Mesenteric fat pad (tissue), 1 donor: ENCODE results near the gene MPP7. TPM values are rescaled to one million over a fixed set of nuclear protein-coding genes. Genes with fewer than 3 reads are reported as not detected.

ENCODE experiments used
- DNase-seq: peaks from one replicate; pipeline ENCODE4 v3.0.0-alpha.2; 2020; ENCODE audit warnings: low spot score
- total RNA-seq: library from RNA; stranded (reverse); fragmentation: NEBNext Ultra II Directional; extraction: Animal tissue kit (Norgen Biotek cat#: 25700); gene quantifications from one replicate; pipeline ENCODE4 v1.2.1, GENCODE V29; 2021
- donor health status: DM: yes; HTN: yes; CAD: no.

MPP7 gene
- total RNA-seq, 1 donor from 2014 or later, result 5.7 TPM

GRCh38 chr10:28307267-28307666, 4.4 kb upstream of the MPP7 start:
- DNase-seq, result no peak

DNA sequence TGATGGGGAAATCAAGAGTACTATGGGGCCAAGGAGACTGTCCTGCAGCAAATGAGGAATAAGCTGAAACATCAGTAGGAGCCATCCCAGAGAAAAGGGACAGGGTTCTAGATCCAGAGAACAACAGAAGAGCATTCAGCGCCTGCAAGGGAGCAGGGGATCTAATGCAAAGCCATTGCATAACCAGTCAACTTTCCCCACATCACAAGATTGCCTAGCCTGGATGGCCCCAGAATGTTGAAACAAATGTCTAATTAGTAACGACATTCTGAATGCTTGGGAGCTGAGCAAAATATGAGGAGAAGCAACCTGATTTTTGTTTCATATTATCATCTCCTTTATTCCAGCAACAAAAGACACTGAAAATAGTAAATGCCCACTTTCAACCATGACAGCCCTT, 2.7 kb upstream of the MPP7 start:
- DNase-seq, result no peak

- DNase-seq, result no peak
These were observed 1.2 kb upstream of the MPP7 start for GRCh38 chr10:28304032-28304571.

DNA sequence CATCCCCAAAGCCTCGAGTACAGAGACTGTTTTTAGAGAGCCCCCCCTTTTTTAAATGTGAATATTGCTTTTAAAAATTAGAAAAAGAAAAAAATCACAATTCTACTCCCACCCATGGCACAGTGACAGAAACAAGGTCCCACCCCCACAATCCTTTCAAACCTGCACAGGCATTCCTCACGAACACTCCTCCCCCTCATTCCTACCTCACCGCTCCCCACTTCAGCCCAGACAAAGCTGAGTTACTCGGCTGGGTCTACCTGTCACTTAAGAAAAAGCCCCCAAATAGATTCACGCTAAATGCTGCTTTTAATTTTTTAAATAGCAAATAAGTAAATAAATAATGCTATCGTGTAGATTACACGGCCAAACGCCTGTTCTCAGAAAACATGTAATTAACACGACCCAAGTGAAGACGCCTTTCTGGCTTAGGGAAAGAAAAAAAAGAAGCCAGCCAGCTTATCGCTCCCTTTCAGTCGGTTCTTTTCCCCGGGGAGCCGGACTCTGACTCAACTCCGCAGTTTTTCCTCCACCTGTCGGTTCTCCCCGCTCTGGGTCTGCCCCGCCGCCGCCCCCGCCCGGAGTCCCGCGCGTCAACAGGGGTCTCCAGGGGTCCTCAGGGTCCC, 739 bp downstream of the MPP7 start:
- no peak for DNase-seq

DNA sequence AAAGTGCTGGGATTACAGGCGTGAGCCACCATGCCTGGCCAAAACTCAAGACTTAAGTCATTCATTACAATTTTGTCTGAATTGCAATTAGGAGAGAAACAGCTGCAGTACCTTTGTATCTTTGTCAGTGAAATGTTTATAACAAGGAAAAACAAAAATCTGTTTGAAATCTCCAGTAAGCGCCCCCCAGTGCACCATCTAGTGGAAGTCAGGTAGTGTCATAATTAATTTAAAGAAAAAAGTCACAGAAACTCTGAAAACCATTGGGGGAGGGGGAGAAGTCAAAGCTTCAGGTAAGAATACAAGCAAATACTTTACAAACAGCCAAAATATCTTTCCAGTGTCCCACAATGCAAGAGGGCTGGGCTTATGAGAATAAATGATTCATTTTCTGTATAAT, 2.8 kb downstream of the MPP7 start:
- no peak for DNase-seq

- DNase-seq, result no peak
These were observed 3.9 kb downstream of the MPP7 start for GRCh38 chr10:28298951-28299350.

GRCh38 chr10:28296023-28296422, 6.8 kb downstream of the MPP7 start:
- no peak for DNase-seq

GRCh38 chr10:28295336-28295735, 7.5 kb downstream of the MPP7 start:
- DNase-seq, result no peak

DNA sequence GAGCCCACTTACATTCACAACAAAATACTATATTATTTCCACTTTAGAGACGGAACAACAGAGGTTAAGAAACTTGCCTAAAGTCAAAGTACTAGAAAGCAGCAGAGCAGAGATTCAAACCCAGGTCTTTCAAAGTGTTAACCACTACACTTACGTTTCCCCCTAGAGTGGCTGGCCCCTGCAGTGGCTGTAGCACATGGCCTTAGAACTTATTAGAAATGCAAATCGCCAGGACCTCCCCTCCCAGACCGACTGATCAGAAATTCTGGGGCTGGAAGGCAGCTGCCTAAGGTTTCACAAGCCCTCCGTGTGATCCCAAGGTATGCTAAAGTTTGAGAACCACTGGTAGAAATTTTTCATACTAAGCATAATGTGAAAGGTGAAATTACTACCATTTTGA, 8.1 kb downstream of the MPP7 start:
- no peak for DNase-seq

GRCh38 chr10:28294169-28294532, 8.7 kb downstream of the MPP7 start:
- DNase-seq, result no peak

GRCh38 chr10:28293236-28294168, 9.4 kb downstream of the MPP7 start:
- DNase-seq, result no peak

DNA sequence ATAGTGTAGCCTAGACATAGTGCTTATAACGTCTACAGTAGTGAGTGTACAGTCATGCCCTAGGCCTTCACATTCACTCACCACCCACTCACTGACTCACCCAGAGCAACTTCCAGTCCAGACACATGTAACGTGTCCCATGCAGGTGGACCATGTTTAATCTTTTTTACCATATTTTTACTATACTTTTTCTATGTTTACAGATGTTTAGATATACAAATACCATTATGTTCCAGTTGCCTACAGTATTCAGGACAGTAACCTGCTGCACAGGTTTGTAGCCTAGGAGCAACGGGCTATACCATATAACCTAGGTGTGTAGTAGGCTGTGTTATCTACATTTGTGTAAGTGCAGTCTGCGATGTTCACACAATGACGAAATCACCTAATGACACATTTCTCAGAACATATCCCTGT, 11.0 kb downstream of the MPP7 start:
- no peak for DNase-seq

- no peak for DNase-seq
These were observed 17.0 kb downstream of the MPP7 start for GRCh38 chr10:28285816-28286215.

GRCh38 chr10:28284126-28284525, 18.7 kb downstream of the MPP7 start:
- DNase-seq, result no peak

DNA sequence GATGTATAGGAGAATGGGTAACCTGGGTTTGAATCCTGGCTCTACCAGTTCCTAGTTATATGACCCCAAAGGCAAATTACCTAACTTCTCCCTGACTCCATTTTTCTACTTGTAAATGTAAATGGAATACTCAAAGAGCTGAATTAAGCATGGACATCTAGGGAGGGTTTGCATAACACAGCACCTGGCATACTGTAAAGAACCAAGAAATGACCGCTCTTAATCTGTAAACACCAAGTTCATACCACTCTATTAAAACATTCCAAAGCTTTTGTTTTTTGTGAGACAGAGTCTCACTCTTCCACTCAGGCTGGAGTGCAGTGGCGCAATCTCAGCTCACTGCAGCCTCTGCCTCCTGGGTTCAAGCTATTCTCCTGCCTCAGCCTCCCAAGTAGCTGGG, 19.6 kb downstream of the MPP7 start:
- DNase-seq, result no peak

DNA sequence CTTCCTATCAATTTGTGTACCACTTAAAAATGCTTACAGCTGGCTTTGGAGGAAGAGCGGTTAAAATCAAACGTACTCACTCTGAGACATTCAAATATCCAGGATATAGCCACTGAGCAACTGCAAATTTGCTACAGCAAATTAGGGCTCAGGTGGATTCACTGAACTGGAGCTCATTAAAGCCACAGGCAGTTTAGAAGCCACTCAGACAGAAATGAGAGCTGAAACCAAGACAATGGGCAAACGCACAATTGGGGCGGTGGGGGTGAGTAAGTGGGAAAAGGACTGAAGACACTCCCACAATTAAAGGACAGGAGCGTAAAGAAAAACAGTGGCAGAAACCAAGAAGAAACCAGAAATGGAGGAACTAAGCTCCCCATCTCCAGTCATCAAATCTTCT, 20.5 kb downstream of the MPP7 start:
- DNase-seq, result no peak

- DNase-seq, result no peak
These were observed 21.0 kb downstream of the MPP7 start for GRCh38 chr10:28281726-28282315.

DNA sequence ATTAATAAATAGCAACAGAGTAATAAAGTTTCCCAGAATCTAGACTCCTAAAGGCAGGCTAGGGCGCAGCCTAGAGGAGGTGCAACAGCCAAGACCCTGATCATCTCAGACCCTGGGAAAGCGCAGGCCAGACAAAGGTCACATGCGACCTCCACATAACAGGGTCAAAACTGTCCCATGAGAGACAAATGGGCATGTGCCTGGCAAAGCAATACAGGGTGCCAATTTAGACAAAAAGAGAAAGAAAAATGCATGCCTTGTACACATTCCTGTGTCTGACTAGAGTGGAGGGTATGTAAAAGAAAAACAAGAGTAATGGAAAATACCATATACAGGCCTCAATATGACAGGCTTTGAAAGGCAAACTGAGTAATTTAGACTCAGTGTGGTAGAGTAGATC, 22.2 kb downstream of the MPP7 start:
- DNase-seq, result no peak

GRCh38 chr10:28279878-28280277, 23.0 kb downstream of the MPP7 start:
- DNase-seq, result no peak

- no peak for DNase-seq
These were observed 24.0 kb downstream of the MPP7 start for GRCh38 chr10:28278842-28279241.

- no peak for DNase-seq
These were observed 26.5 kb downstream of the MPP7 start for GRCh38 chr10:28276384-28276783.

GRCh38 chr10:28274475-28274874, 28.4 kb downstream of the MPP7 start:
- no peak for DNase-seq
